Hindlimb muscle (tissue), 1 donor: ENCODE results near the gene YY2. TPM values are rescaled to one million over a fixed set of nuclear protein-coding genes. Genes with fewer than 3 reads are reported as not detected.
"Not testable (repeated sequence)": the region's sequence is repeated elsewhere in the genome, so short reads cannot be mapped to it uniquely, and the experiment has no call there.

Experiments used
- DNase-seq: peaks from one replicate; pipeline ENCODE4 v3.0.0-alpha.2; 2013
- polyA plus RNA-seq: library from polyadenylated mRNA; unstranded; fragments of 120-200 nt; gene quantifications from one replicate; pipeline ENCODE4 v1.2.1, GENCODE V29; 2013; ENCODE audit not compliant: insufficient read length

The YY2 gene
- 1.8 TPM for polyA plus RNA-seq

GRCh38 chrX:21855937-21856415, at the start of gene YY2:
TSS of gene YY2 (plus strand) at chrX:21855987. CDS start at chrX:21856485, 498 bp downstream.
- DNase-seq: no peak

- DNase-seq: no peak
These were observed 49.1 kb upstream of the YY2 start for GRCh38 chrX:21806691-21807090.

GRCh38 chrX:21811832-21812231, 44.0 kb upstream of the YY2 start:
- no peak for DNase-seq

GRCh38 chrX:21812628-21813027, 43.2 kb upstream of the YY2 start:
- no peak for DNase-seq

- no peak for DNase-seq
These were observed 42.0 kb upstream of the YY2 start for GRCh38 chrX:21813612-21814368.

GRCh38 chrX:21816136-21816535, 39.7 kb upstream of the YY2 start:
- no peak for DNase-seq

- not testable (repeated sequence) for DNase-seq
These were observed 35.6 kb upstream of the YY2 start for GRCh38 chrX:21820170-21820569.

- no peak for DNase-seq
These were observed 33.9 kb upstream of the YY2 start for GRCh38 chrX:21821875-21822274.

GRCh38 chrX:21831496-21831895, 24.3 kb upstream of the YY2 start:
- DNase-seq: no peak

GRCh38 chrX:21837056-21837455, 18.7 kb upstream of the YY2 start:
- DNase-seq: no peak

GRCh38 chrX:21838937-21839333, 16.9 kb upstream of the YY2 start:
- DNase-seq: no peak

- peak; percentile 89 for DNase-seq
These were observed 16.2 kb upstream of the YY2 start, which contains the start of gene MBTPS2 for GRCh38 chrX:21839334-21840192. TSS of gene MBTPS2 (plus strand) at chrX:21839617. CDS start at chrX:21839735, 118 bp downstream.

- no peak for DNase-seq
These were observed 15.6 kb upstream of the YY2 start for GRCh38 chrX:21840193-21840545.

GRCh38 chrX:21843179-21843578, 12.6 kb upstream of the YY2 start:
- no peak for DNase-seq

GRCh38 chrX:21845096-21845495, 10.7 kb upstream of the YY2 start:
- DNase-seq: no peak

- DNase-seq: no peak
These were observed 8.4 kb upstream of the YY2 start for GRCh38 chrX:21847342-21847741.

GRCh38 chrX:21853578-21853977, 2.2 kb upstream of the YY2 start:
- no peak for DNase-seq

GRCh38 chrX:21856504-21856903, 717 bp downstream of the YY2 start:
- DNase-seq: no peak

GRCh38 chrX:21863241-21863640, 7.5 kb downstream of the YY2 start:
- no peak for DNase-seq

GRCh38 chrX:21865436-21865835, 9.6 kb downstream of the YY2 start:
- DNase-seq: no peak

- no peak for DNase-seq
These were observed 14.7 kb downstream of the YY2 start for GRCh38 chrX:21870494-21870893.

- DNase-seq: no peak
These were observed 17.4 kb downstream of the YY2 start for GRCh38 chrX:21873063-21873775.

- DNase-seq: not testable (repeated sequence)
These were observed 18.4 kb downstream of the YY2 start for GRCh38 chrX:21874182-21874581.
